ENCODE measurements around the gene C3orf18. TPM values are rescaled to one million over a fixed set of nuclear protein-coding genes. Genes with fewer than 3 reads are reported as not detected.

C3orf18 gene
- total and polyA plus RNA-seq, 12 donors, result 6.6 to 44.3 (median 14.7) TPM

GRCh38 chr3:50609763-50610085, 42.2 kb upstream of the C3orf18 start:
- Histone ChIP-seq H3K27ac (no peak overlapping the region), H3K9me3 (replicated peaks in 1 of 3) (no peaks in the 10 kb centered on the region), H3K4me1 (replicated peaks in 1 of 2) (peaks cover 7 to 29% of the 10 kb centered on the region in 2 donors), H3K27me3 (no peaks in the 10 kb centered on the region), H3K4me3 (peak overlapping the region in 1 of 4 donors; percentile 68), H3K36me3 (replicated peaks in 1 of 2) (peaks cover 0 to 18% of the 10 kb centered on the region in 2 donors)
- 79 to 90% (median 83%) methylated on average over 3 of the region's 3 CpGs for WGBS, 4 donors
- TF ChIP-seq CTCF (IDR thresholded peaks at IDR 0.05) (no peak), POLR2A (IDR thresholded peaks at IDR 0.05) (no peak)
- DNase-seq, result no peak
- intact Hi-C loops (cut with DNase I), result loop anchor here (5.0 to 10.0 kb wide), 2 partner anchors 92 to 765 kb away; no protein-coding TSS in a partner anchor

GRCh38 chr3:50609071-50609762, 41.7 kb upstream of the C3orf18 start:
- WGBS, 4 donors, result 77 to 87% (median 81%) methylated on average over 3 to 5 of the region's 5 CpGs
- Histone ChIP-seq H3K27me3 (no peaks in the 10 kb centered on the region), H3K4me3 (no peak overlapping the region), H3K36me3 (replicated peaks in 1 of 2) (peaks cover 0 to 18% of the 10 kb centered on the region in 2 donors), H3K4me1 (replicated peaks in 1 of 2) (peaks cover 7 to 29% of the 10 kb centered on the region in 2 donors), H3K9me3 (replicated peaks in 1 of 3) (no peaks in the 10 kb centered on the region), H3K27ac (no peak overlapping the region)
- TF ChIP-seq CTCF (IDR thresholded peaks at IDR 0.05) (no peak), POLR2A (IDR thresholded peaks at IDR 0.05) (no peak)
- DNase-seq, result no peak
- intact Hi-C loops (cut with DNase I), result no loop called here

GRCh38 chr3:50608278-50608677, 40.7 kb upstream of the C3orf18 start:
- Histone ChIP-seq H3K27ac (no peak overlapping the region), H3K36me3 (replicated peaks in 1 of 2) (peaks cover 0 to 18% of the 10 kb centered on the region in 2 donors), H3K4me1 (replicated peaks in 1 of 2) (peaks cover 7 to 29% of the 10 kb centered on the region in 2 donors), H3K4me3 (no peak overlapping the region), H3K9me3 (replicated peaks in 1 of 3) (no peaks in the 10 kb centered on the region), H3K27me3 (no peaks in the 10 kb centered on the region)
- no peak for DNase-seq
- TF ChIP-seq POLR2A (IDR thresholded peaks at IDR 0.05) (no peak), CTCF (IDR thresholded peaks at IDR 0.05) (no peak)
- intact Hi-C loops (cut with DNase I), result no loop called here
- WGBS, 4 donors, result 84 to 100% (median 84%) methylated on average over 1 to 7 of the region's 7 CpGs

- H3K27ac ChIP-seq, result no peak overlapping the region
These were observed 39.9 kb upstream of the C3orf18 start for GRCh38 chr3:50607271-50608091.

More at GRCh38 chr3:50607271-50608091, 39.9 kb upstream of the C3orf18 start:
- Histone ChIP-seq H3K27me3 (no peaks in the 10 kb centered on the region), H3K9me3 (replicated peaks in 1 of 3) (no peaks in the 10 kb centered on the region), H3K4me1 (replicated peaks in 1 of 2) (peaks cover 9 to 27% of the 10 kb centered on the region in 2 donors), H3K36me3 (replicated peaks in 1 of 2) (peaks cover 0 to 18% of the 10 kb centered on the region in 2 donors), H3K4me3 (no peak overlapping the region)
- DNase-seq, result no peak
- intact Hi-C loops (cut with DNase I), result no loop called here
- 82 to 96% (median 90%) methylated on average over 16 to 29 of the region's 29 CpGs for WGBS, 4 donors
- TF ChIP-seq CTCF (IDR thresholded peaks at IDR 0.05) (no peak), POLR2A (IDR thresholded peaks at IDR 0.05) (no peak)

Measured in adrenal gland (tissue), 12 donors.